ENCODE data around the gene MAPK8IP2.
"Not testable (repeated sequence)": the region's sequence is repeated elsewhere in the genome, so short reads cannot be mapped to it uniquely, and the experiment has no call there.

MAPK8IP2 gene

GRCh38 chr22:50641696-50642607, 41.4 kb downstream of the MAPK8IP2 start:
- no peak for DNase-seq

DNA sequence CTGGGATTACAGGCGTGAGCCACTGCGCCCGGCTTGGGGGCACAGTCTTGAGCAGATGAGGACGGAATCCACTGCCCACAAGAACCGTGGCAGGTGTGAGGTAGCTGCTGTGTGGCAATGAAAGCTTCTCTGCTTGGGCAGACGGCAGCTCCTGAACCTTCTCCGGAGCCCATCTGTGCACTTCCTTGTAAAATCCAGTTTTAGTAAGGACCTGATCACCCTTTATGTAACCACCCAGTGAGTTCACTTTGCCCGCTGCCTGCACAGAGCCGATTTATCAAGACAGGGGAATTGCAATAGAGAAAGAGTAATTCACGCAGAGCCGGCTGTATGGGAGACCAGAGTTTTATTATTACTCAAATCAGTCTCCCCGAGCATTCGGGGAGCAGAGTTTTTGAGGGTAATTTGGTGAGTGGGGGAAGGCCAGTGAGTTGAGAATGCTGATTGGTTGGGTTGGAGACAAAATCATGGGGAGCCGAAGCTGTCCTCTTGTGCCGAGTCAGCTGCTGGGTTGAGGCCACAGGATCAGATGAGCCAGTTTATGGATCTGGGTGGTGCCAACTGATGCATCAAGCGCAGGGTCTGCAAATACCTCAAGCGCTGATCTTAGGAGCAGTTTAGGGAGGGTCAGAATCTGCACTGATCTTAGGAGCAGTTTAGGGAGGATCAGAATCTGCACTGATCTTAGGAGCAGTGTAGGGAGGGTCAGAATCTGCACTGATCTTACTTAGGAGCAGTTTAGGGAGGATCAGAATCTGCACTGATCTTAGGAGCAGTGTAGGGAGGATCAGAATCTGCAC, 42.6 kb downstream of the MAPK8IP2 start:
- DNase-seq: not testable (repeated sequence)

DNA sequence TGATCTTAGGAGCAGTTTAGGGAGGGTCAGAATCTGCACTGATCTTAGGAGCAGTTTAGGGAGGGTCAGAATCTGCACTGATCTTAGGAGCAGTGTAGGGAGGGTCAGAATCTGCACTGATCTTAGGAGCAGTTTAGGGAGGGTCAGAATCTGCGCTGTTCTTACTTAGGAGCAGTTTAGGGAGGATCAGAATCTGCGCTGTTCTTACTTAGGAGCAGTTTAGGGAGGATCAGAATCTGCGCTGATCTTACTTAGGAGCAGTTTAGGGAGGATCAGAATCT, 43.2 kb downstream of the MAPK8IP2 start:
- not testable (repeated sequence) for DNase-seq

GRCh38 chr22:50653256-50653655, 52.7 kb downstream of the MAPK8IP2 start:
- no peak for DNase-seq

DNA sequence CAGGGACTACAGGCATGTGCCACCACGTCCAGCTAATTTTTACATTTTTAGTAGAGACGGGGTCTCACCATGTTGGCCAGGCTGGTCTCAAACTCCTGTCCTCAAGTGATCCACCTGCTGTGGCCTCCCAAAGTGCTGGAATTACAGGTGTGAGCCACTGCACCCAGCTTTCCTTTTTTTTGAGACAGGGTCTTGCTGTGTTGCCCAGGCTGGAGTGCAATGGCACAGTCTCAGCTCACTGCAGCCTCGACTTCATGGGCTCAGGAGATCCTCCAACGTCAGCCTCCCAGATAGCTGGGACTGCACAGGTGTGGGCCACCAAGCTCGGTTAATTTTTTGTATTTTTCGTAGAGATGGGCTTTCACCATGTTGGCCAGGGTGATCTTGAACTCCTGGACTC, 54.1 kb downstream of the MAPK8IP2 start:
- DNase-seq: not testable (repeated sequence)

GRCh38 chr22:50656122-50657070, 55.8 kb downstream of the MAPK8IP2 start:
- peak; percentile 62 to 63 for DNase-seq

DNA sequence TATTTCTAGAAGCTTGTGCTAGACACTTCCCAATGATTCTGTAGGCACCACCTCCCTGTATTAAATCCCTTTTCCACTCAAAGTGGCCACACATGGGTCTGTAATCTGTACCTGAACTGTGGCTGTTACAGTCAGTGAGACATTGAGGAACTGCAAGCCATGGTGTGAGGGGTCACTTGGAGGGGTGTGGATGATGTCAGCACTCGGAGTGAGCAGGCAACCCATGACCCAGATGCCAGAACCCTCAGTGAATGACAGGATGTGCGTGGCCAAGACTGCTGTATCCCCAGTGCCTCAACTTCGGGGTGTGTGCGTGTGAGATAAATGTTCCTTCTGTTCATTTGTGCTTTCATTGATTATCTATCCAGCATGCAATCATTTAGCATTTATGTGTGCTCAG, 57.3 kb downstream of the MAPK8IP2 start:
- DNase-seq: no peak

DNA sequence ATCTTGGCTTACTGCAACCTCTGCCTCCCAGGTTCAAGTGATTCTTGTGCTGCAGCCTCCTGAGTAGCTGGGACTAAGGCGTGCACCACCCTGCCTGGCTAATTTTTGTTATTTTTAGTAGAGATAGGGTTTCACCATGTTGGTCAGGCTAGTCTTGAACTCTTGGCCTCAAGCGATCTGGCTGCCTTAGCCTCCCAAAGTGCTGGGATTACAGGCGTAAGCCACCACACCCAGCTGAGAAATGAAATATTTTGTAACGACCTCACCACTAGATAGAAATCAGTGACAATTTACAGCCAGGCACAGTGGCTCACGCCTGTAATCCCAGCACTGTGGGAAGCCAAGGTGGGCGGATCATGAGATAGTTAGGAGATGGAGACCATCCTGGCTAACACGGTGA, 59.1 kb downstream of the MAPK8IP2 start:
- DNase-seq: not testable (repeated sequence)

DNA sequence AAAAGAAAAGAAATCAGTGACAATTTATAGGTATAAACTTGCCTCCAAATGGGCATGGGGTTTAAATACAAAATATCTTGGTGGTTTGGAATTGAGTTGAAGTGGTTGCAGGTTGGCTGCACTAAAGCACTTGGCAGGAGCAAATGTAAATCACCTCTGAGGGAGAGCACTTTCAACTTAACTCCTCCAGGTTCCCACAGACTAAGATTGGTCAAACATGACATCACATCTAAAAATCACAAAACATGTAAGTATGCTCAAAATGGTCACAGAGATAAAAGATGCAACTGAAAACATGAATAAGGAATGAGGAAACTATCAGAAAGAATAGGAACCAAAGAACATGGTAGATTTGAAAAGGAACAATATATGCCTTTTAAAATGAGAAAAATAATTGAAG, 59.7 kb downstream of the MAPK8IP2 start:
- DNase-seq: no peak

All from Kasumi-1 (cell line).